Motor neuron (in vitro differentiated cells): Measurements from ENCODE around the gene LGALS7. TPM values are rescaled to one million over a fixed set of nuclear protein-coding genes. Genes with fewer than 3 reads are reported as not detected.

Experiments
- ATAC-seq, 8 experiments: fragments of 200-7000 bp; cut with Tn5 transposase; replicated peaks in 6 of 8; 2 replicates each; pipeline ENCODE4 v1.8.0; 2021; ENCODE audit warnings: mild to moderate bottlenecking in 8 of 8, moderate library complexity in 8 of 8
- H3K27ac ChIP-seq, 2 donors: fragments of 250-450 bp; sonication (Bioruptor Pico); 2 replicates each; pipeline ENCODE4 v1.9.0; 2021; ENCODE audit warnings: antibody characterized with exemption in 2 of 2, mild to moderate bottlenecking in 2 of 2, moderate library complexity in 1 of 2
- H3K4me1 ChIP-seq, 2 donors: fragments of 250-450 bp; sonication (Bioruptor Pico); replicated peaks in 1 of 2; 2 replicates each; pipeline ENCODE4 v1.6.1; 2021; ENCODE audit warnings: antibody characterized with exemption in 2 of 2, mild to moderate bottlenecking in 2 of 2, moderate library complexity in 1 of 2
- H3K4me3 ChIP-seq, 5 donors: fragments of 250-450 bp; sonication (Bioruptor Pico); 2 replicates each; pipeline ENCODE4 v1.9.0; 2021; ENCODE audit warnings: antibody characterized with exemption in 5 of 5, mild to moderate bottlenecking in 5 of 5, moderate library complexity in 4 of 5
- WGBS, 10 experiments: fragments of 450-650 bp; shearing (Covaris generic); methylation state at CpG; one replicate each; pipeline ENCODE4 v1.0.0; 2022; 5-methylcytosine and 5-hydroxymethylcytosine counted together
- in situ Hi-C, 9 experiments: fragments of 400-800 bp; cut with MboI; loops; one replicate each; pipeline ENCODE4 v1.15.0; 2021; ENCODE audit warnings: low sequenced_read_pairs in 9 of 9, low pct_unique_long_range_greater_than_20kb in 2 of 9; ENCODE audit not compliant: unreplicated experiment in 9 of 9
- total RNA-seq, 8 experiments: library from RNA; unstranded; fragments of 300-600 nt; gene quantifications; 2 replicates each; pipeline versions ENCODE4 v1.2.3 to v1.2.4, GENCODE V29; 2022

Gene LGALS7
- total RNA-seq, 8 experiments from 2014 or later, result 1.0 TPM; not detected in 7

DNA sequence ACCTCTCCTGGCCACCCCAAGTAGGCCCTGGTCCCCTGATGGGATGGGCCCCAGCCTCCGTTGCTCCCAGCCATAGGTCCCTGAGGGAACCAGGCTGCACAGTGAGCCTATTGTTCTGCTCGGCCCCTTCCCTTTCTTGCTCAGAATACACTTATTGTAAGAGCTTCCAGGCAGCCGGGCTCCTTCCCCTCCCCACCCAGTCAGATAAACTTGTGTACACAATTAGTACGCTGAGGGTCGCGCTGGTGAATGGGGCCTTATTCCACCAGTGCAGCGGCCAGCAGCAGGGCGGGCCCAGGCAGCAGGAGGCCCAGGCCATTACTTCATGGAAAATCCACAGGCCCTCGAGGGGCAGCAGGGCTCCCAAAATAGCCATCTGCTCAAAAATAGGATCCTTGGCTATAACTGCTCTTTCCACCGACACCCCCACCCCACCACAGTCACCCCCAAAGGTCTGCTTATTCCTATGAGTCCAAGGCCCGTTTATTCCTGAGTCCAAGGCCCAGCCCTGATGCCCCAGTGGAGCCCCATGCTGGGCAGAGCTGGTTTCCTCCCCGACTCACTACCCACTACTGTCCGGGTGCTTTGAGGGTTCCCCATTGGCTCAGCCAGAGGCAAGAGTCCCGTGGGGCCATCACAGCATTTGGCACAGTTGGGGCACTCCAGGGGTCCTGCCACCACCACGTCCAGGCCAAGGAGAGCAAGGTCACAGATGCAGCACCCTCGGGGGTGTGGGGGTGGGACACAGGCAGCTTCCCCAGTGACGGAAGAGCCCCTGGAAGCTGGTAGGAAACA lies 51.1 kb downstream of the LGALS7 start:
- WGBS, 10 experiments, result 0 to 100% (median 45%) methylated on average over 1 to 6 of the region's 17 CpGs; no CpG with 5 or more reads in 3 of the 10 experiments
- Histone ChIP-seq H3K27ac (peak overlapping the region; percentile 28 to 45), H3K4me3 (no peak overlapping the region), H3K4me1 (peaks cover 8 to 9% of the 10 kb centered on the region in 2 donors)
- in situ Hi-C loops, result no loop called here
- ATAC-seq, result peak in 6 of 8 experiments; percentile 22 to 83 (median 73)

DNA sequence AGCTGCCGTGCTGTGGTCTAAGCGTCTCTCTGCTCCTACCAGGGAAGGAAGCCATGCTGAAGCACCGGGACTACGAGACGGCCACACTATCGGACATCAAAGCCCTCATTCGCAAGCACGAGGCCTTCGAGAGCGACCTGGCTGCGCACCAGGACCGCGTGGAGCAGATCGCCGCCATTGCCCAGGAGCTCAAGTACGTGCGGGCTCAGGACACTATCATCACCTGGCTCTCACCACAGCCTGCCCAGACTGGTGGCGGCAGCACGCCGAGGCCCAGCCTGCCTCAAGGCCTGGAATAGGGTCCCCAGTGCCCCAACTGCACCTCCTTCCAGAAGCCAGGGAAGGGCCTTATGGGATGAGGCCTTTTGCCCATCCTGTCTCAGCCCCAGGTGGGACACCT lies 51.8 kb downstream of the LGALS7 start:
- 77 to 100% (median 94%) methylated on average over 1 to 13 of the region's 20 CpGs; no CpG with 5 or more reads in 5 of the 10 experiments for WGBS, 10 experiments
- in situ Hi-C loops, result no loop called here

More for the DNA sequence above, 51.8 kb downstream of the LGALS7 start:
- peaks cover 8 to 9% of the 10 kb centered on the region in 2 donors for H3K4me1 ChIP-seq
- H3K4me3 ChIP-seq, result no peak overlapping the region
- peak in 1 of 8 experiments; percentile 2 for ATAC-seq
- H3K27ac ChIP-seq, result no peak overlapping the region

Other genes starting within 250 kb of the LGALS7 start
- 1 to 10 TPM; 1.4 to 8.6 (median 2.1) TPM for gene MAP4K1, start 155.6 kb downstream of the LGALS7 start, total RNA-seq
- 100 to 1,000 TPM; 285 to 408 (median 333) TPM for gene EIF3K, start 154.3 kb downstream of the LGALS7 start, total RNA-seq
- gene ACTN4, start 125.9 kb downstream of the LGALS7 start, total RNA-seq, result 100 to 1,000 TPM in 3 of 8 experiments, 10 to 100 TPM in 5; 31.6 to 251 (median 83.9) TPM
- 1 to 10 TPM in 2 of 8 experiments, under 1 TPM in 6; 0.11 to 3.7 (median 0.53) TPM for gene CAPN12, start 29.0 kb downstream of the LGALS7 start, total RNA-seq
- gene LGALS7B, start 15.7 kb upstream of the LGALS7 start, total RNA-seq, result 1 to 10 TPM in 2 of 8 experiments, not detected in 6; 1.0 to 5.0 TPM
- gene LGALS4, start 39.4 kb upstream of the LGALS7 start, total RNA-seq, result 1 to 10 TPM in 2 of 8 experiments, under 1 TPM in 5, not detected in 1; 0.29 to 1.4 (median 0.50) TPM
- 100 to 1,000 TPM in 1 of 8 experiments, 10 to 100 TPM in 7; 34.0 to 121 (median 58.9) TPM for gene ECH1, start 58.3 kb upstream of the LGALS7 start, total RNA-seq
- 100 to 1,000 TPM; 142 to 378 (median 198) TPM for gene HNRNPL, start 76.5 kb upstream of the LGALS7 start, total RNA-seq
- 10 to 100 TPM in 1 of 8 experiments, 1 to 10 TPM in 7; 1.1 to 11.0 (median 3.3) TPM for gene RINL, start 104.8 kb upstream of the LGALS7 start, total RNA-seq
- 10 to 100 TPM; 22.8 to 66.0 (median 38.1) TPM for gene SIRT2, start 126.1 kb upstream of the LGALS7 start, total RNA-seq
- 10 to 100 TPM in 6 of 8 experiments, 1 to 10 TPM in 2; 7.1 to 26.0 (median 11.7) TPM for gene NFKBIB, start 126.5 kb upstream of the LGALS7 start, total RNA-seq
- 1 to 10 TPM in 5 of 8 experiments, under 1 TPM in 3; 0.38 to 3.0 (median 1.5) TPM for gene CCER2, start 138.7 kb upstream of the LGALS7 start, total RNA-seq
- gene SARS2, start 157.2 kb upstream of the LGALS7 start, total RNA-seq, result 10 to 100 TPM in 7 of 8 experiments, 1 to 10 TPM in 1; 8.4 to 53.6 (median 19.1) TPM
- gene MRPS12, start 157.4 kb upstream of the LGALS7 start, total RNA-seq, result 10 to 100 TPM; 19.6 to 91.4 (median 31.0) TPM
- 10 to 100 TPM in 3 of 8 experiments, 1 to 10 TPM in 5; 3.8 to 36.7 (median 7.7) TPM for gene FBXO17, start 202.2 kb upstream of the LGALS7 start, total RNA-seq